Erythroblast (primary cell): ENCODE measurements around the gene KCND3.

ENCODE experiments used
- GATA1 ChIP-seq: IDR thresholded peaks from 2 replicates; pipeline ENCODE4 v1.6.1; 2011; ENCODE audit warnings: low read depth, mild to moderate bottlenecking, control low read depth, low read length, moderate library complexity
- POLR2A ChIP-seq: IDR thresholded peaks from 2 replicates; pipeline ENCODE4 v1.6.1; 2011; ENCODE audit warnings: mild to moderate bottlenecking, low read length

- no peak for TF ChIP-seq POLR2A
- TF ChIP-seq GATA1, result no peak
Measured at GRCh38 chr1:111802984-111803383, 186.5 kb downstream of the KCND3 start.
